Measurements from ENCODE around the gene LRIG2. TPM values are rescaled to one million over a fixed set of nuclear protein-coding genes. Genes with fewer than 3 reads are reported as not detected.
"Not testable (repeated sequence)": the region's sequence is repeated elsewhere in the genome, so short reads cannot be mapped to it uniquely, and the experiment has no call there.

Gene LRIG2
- total RNA-seq, 1 donor from 2014 or later: 8.9 TPM

GRCh38 chr1:113058941-113059706, 13.9 kb upstream of the LRIG2 start:
- DNase-seq (ENCODE audit: low read depth in 2 of 2): peak; percentile 73 to 89

GRCh38 chr1:113063456-113063855, 9.5 kb upstream of the LRIG2 start:
- not testable (repeated sequence) for DNase-seq (ENCODE audit: low read depth in 2 of 2)

DNA sequence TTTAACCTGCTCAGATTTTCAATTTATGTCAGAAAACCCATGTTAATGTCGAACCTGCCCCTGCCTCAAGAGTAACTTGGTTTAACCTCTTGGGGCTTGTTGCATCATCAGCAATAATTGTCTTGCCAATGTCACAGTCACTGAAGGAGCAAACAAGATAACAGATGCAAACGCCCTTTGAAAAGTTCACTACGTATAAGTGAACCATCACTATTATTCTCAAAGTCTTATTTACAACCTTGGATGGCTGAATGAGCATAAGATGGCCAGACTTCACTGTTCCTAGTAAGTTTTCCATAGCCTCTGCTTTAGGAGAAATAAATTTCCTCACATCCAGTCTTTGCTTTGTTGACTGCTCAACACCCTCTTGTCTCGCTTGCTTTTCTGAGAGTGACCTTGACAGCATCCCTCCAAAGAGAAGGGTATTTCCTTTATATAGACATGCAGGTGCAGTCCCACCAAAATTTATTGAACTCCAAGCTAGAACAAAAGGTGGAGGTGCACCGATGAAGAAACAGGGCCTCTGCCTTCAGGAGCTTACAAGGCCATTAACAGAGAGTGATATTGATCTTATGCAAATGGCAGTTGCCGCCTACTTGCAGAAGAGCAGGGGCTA, 749 bp upstream of the LRIG2 start:
- no peak for DNase-seq (ENCODE audit: low read depth in 2 of 2)

- DNase-seq (ENCODE audit: low read depth in 2 of 2): peak; percentile 73 to 76
Measured at GRCh38 chr1:113073479-113073950, 517 bp downstream of the LRIG2 start.

DNA sequence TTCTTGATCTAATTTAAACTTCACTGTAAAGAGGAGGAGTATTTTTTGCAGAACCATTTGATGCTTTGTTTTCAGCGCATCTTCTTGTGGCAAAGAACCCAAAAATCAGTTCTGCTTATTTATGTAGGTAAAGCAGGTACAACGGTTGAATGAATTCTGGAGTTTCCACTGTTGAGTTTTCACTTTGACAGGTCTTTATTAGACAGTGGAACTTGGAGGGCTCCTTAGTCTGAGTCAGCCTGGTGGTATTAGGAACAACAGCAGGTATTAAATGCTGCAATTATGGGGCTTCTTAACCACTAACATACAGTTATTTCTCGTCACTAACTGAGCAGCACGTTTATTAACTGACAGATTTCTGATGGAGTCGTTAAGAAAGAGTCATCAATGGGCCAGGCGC, 1.2 kb downstream of the LRIG2 start:
- peak in 1 of 2 donors; percentile 9 for DNase-seq (ENCODE audit: low read depth in 2 of 2)

- not testable (repeated sequence) for DNase-seq (ENCODE audit: low read depth in 2 of 2)
Measured at GRCh38 chr1:113077978-113078377, 5.0 kb downstream of the LRIG2 start.

- no peak for DNase-seq (ENCODE audit: low read depth in 2 of 2)
Measured at GRCh38 chr1:113086541-113086940, 13.5 kb downstream of the LRIG2 start.

DNA sequence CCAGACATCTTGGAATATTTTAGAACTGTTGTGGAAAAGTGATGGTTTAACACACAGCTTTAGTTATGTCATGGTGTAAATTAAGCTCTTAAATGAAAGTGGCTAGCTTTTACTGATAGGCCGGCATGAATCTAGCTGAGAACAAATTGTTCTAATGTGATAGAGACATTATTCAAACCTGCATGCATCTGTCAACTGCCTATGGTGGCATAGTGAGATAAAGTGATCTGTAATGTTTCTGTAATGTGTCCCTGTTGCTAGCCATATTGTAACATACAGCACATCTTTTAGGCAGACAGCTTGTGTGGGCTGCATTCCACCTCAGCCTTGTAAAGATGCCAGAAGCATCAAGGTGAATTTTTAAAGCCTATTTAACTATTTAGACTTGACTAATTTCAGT, 16.0 kb downstream of the LRIG2 start:
- peak in 1 of 2 donors; percentile 3 for DNase-seq (ENCODE audit: low read depth in 2 of 2)

- no peak for DNase-seq (ENCODE audit: low read depth in 2 of 2)
Measured at GRCh38 chr1:113090051-113090450, 17.1 kb downstream of the LRIG2 start.

- no peak for DNase-seq (ENCODE audit: low read depth in 2 of 2)
Measured at GRCh38 chr1:113091988-113092594, 19.1 kb downstream of the LRIG2 start.

DNA sequence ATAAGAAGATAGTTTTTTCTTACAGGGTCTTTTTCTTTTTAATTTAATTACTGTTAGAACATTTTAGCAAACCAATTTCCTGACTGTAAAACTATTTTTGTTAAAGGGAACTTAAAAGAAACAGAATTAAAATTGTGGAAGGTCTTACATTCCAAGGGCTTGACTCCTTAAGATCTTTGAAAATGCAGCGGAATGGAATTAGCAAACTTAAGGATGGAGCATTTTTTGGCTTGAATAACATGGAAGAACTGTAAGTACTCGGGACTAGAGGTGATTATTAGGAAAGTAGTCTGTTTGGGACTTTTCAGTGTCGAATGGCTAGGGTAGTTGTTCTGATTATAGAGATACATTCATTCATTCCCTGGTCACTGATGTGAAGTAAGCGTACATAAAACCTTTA, 21.5 kb downstream of the LRIG2 start:
- no peak for DNase-seq (ENCODE audit: low read depth in 2 of 2)

DNA sequence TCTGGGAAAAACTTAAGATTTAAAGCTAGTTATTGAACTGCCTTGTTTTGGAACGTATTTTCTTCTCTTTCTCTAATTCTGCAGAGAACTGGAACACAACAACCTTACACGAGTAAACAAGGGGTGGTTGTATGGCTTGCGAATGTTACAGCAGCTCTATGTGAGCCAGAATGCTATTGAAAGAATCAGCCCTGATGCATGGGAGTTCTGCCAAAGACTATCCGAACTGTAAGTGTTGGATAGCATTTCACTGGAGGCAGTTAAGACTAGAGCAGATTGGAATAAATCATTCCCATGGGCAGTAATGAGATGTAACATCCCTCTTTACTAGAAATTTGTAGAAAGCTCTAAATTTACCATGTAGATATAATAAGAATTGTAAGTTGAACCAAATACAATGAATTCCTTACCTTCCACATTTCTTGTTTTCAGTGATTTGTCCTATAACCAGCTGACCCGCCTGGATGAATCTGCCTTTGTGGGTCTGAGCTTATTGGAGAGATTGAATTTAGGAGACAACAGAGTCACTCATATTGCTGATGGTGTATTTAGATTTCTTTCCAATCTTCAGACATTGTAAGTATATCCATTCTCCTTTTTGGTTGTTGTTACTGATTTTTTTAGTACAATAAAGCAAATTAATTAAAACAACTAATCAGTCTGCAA, 22.9 kb downstream of the LRIG2 start:
- no peak for DNase-seq (ENCODE audit: low read depth in 2 of 2)

GRCh38 chr1:113096493-113096892, 23.5 kb downstream of the LRIG2 start:
- DNase-seq (ENCODE audit: low read depth in 2 of 2): no peak

GRCh38 chr1:113101588-113101987, 28.6 kb downstream of the LRIG2 start:
- no peak for DNase-seq (ENCODE audit: low read depth in 2 of 2)

- DNase-seq (ENCODE audit: low read depth in 2 of 2): no peak
Measured at GRCh38 chr1:113103048-113103447, 30.1 kb downstream of the LRIG2 start.

DNA sequence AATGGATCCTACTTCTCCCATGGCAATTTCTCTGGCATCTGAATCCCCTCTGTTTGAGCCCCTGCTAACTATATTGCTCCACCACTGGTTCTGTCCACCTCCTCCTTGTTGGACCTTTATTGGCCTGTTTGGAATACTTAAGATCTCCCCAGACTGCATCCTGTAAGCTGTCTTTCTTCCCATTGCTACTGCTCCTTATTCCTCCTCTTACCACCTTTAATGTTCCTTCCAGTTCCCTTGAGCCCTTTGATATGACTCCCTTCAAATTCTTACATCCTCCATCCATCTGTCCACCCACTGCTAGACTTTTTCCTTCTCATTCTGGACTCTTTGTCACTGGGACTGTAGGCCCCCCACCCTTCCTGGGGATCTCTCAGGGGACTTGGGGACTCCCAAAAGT, 31.0 kb downstream of the LRIG2 start:
- DNase-seq (ENCODE audit: low read depth in 2 of 2): no peak

DNA sequence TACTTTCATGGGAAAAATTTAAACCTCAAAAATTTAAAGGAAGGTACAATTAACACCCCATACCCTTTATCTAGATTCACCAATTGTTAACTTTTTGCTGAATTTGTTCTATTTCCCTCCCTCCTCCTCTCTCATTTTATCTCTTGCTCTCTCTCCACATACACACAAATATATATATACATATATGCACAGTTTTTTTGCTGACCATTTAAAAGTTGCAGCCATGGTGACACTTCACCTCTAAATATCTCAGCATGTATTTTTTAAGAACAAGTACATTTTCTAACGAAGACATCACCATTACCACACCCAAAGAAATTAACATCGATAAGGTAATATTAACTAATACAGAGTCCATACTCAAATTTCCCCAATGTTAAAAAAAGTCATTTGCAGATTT, 33.9 kb downstream of the LRIG2 start:
- DNase-seq (ENCODE audit: low read depth in 2 of 2): no peak

GRCh38 chr1:113109908-113110554, 37.0 kb downstream of the LRIG2 start:
- DNase-seq (ENCODE audit: low read depth in 2 of 2): peak; percentile 58 to 78

- no peak for DNase-seq (ENCODE audit: low read depth in 2 of 2)
Measured at GRCh38 chr1:113118266-113118665, 45.3 kb downstream of the LRIG2 start.

DNA sequence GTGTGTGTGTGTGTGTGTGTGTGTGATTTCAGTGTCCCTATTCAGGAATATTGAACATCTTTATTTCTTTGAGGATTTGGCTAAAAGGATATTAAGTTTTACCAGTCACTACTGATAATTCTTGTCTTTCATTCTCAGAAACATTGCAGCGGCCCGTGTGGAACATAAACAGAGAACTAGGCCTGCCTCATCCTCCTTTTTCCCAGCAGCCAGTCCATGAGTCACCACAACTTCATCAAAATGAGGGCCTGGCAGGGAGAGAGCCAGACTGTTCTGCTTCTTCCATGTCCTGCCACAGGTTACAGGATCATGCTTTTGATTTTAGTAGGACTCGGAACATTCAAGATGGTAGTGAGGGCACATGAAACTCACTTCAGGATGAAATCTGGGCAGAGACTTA, 50.7 kb downstream of the LRIG2 start:
- peak in 1 of 2 donors; percentile 38 for DNase-seq (ENCODE audit: low read depth in 2 of 2)

DNA sequence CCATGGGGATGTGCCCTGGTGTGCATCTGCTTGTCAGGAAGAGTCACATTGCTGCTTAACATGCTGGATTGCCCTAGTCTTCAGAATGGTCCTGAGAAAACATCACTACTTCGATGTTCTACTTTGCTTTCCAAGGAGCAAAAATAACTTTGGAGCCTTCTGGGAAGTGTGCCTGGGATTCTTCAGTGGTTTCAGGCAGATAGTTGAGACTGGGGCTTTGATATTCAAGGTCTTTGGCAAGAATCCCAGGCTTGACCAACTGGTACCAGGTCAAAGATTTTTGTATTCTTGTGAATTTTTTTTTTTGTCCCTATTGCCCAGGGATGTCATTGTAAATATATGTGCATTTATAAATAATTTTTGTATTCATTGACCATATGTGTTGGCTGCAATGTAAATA, 51.4 kb downstream of the LRIG2 start:
- no peak for DNase-seq (ENCODE audit: low read depth in 2 of 2)

DNA sequence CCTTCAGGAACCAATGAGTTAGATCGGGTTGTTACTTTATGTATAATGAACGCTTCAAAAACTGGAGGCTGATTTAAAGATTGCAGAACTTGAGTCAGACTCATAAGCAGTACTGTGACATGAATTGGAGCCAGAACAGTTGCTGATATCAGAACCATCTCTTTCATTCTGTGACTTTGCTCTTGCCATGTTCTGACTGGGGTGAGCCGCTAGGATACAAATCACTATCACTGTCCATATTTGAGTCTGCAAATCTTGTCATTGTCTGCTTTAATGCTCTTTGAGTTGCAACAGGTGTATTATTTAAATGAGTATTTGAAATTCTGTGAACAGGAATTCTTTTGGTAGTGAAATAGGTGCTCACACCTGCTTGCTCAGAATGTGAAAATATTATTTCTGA, 52.5 kb downstream of the LRIG2 start:
- no peak for DNase-seq (ENCODE audit: low read depth in 2 of 2)

Measured in lung microvascular endothelial cell (primary cell).